ENCODE measurements around the gene DAPK2. TPM values are rescaled to one million over a fixed set of nuclear protein-coding genes. Genes with fewer than 3 reads are reported as not detected.

The DAPK2 gene
- polyA plus RNA-seq, 2 of the 4 experiments (the other 2 are of a cell fraction): 3.1 to 4.8 TPM

- H3K27ac ChIP-seq: no peak overlapping the region
- ATAC-seq (no peak), FAIRE-seq (no peak), DNase-seq (ENCODE audit: low read depth in 1 of 2, low spot score in 1 of 2) (no peak)
- 0 out of 3 replicates have a peak, but pooled peaks cover 3% of the 10 kb centered on the region for H3K4me1 ChIP-seq
- ChIA-PET CTCF (interaction anchor here (0.9 to 1.8 kb wide), 3 partner anchors 49 to 52 kb away, joined by 4 to 10 read pairs (median 4); partner anchors contain the start of gene DAPK2), POLR2A (no interaction called here)
- TF ChIP-seq EHMT2 (IDR thresholded peaks at IDR 0.05; ENCODE audit: low read depth): no peak
- TF ChIP-seq ZC3H11A (IDR thresholded peaks at IDR 0.05): no peak
- no peak for TF ChIP-seq CHD4 (IDR thresholded peaks at IDR 0.05; ENCODE audit: borderline replicate concordance)
- no peaks in the 10 kb centered on the region for H3K9me3 ChIP-seq
- 92% methylated on average over 4 of the region's 4 CpGs for WGBS (ENCODE audit: missing lambda C conversion rate)
- H3K4me2 ChIP-seq: no peak overlapping the region
- no peak overlapping the region for H3K4me3 ChIP-seq
These were observed 49.4 kb downstream of the DAPK2 start for GRCh38 chr15:63996794-63997357.

GRCh38 chr15:63995789-63996188 lies 50.5 kb downstream of the DAPK2 start:
- Histone ChIP-seq H3K27ac (no peak overlapping the region), H3K4me2 (no peak overlapping the region), H3K9me3 (no peaks in the 10 kb centered on the region), H3K4me3 (no peak overlapping the region), H3K4me1 (0 out of 3 replicates have a peak, but pooled peaks cover 3% of the 10 kb centered on the region)
- FAIRE-seq (no peak), DNase-seq (ENCODE audit: low read depth in 1 of 2, low spot score in 1 of 2) (no peak), ATAC-seq (no peak)
- CTCF ChIA-PET: interaction anchor here (0.9 to 1.8 kb wide), 2 partner anchors 50 to 51 kb away, joined by 4 to 10 read pairs; partner anchors contain the start of gene DAPK2
- POLR2A ChIA-PET: no interaction called here
- TF ChIP-seq BCL3 (IDR thresholded peaks at IDR 0.05) (no peak), RFX5 (IDR thresholded peaks at IDR 0.05) (no peak), NPAS2 (CRISPR knock-in tag; IDR thresholded peaks at IDR 0.05; ENCODE audit: borderline replicate concordance) (no peak), FOSL2 (IDR thresholded peaks at IDR 0.05) (no peak), FOSL2 (CRISPR knock-in tag; IDR thresholded peaks at IDR 0.05) (no peak), KDM5A (IDR thresholded peaks at IDR 0.05) (no peak), EHMT2 (IDR thresholded peaks at IDR 0.05; ENCODE audit: low read depth) (no peak), CTCF (IDR thresholded peaks at IDR 0.05) (no peak), RCOR1 (IDR thresholded peaks at IDR 0.05; ENCODE audit: low read depth, low read length) (no peak), TFCP2L1 (CRISPR knock-in tag; IDR thresholded peaks at IDR 0.05) (no peak), ZC3H11A (IDR thresholded peaks at IDR 0.05) (no peak), TP53 (CRISPR knock-in tag; IDR thresholded peaks at IDR 0.05) (no peak), REST (IDR thresholded peaks at IDR 0.05) (no peak), CHD4 (IDR thresholded peaks at IDR 0.05; ENCODE audit: borderline replicate concordance) (no peak), USF2 (IDR thresholded peaks at IDR 0.05) (no peak), ZFP36 (IDR thresholded peaks at IDR 0.05; ENCODE audit: borderline replicate concordance, partially characterized antibody) (no peak), BHLHE40 (IDR thresholded peaks at IDR 0.05; ENCODE audit: low read depth, low read length) (no peak)
- WGBS (ENCODE audit: missing lambda C conversion rate): 80% methylated on average over 1 of the region's 1 CpG

Data from A549 (cell line).